Esophagus muscularis mucosa (tissue), 4 donors: ENCODE measurements around the gene KIRREL3. TPM values are rescaled to one million over a fixed set of nuclear protein-coding genes. Genes with fewer than 3 reads are reported as not detected.

Experiments
- DNase-seq: peaks from one replicate; pipeline ENCODE4 v3.0.0-alpha.2; 2017; ENCODE audit errors: extremely low spot score
- H3K27ac ChIP-seq, 4 donors: fragments of 200-600 bp; sonication (generic); replicated peaks in 1 of 4; 1 replicate in 3 of 4; 2 replicates in 1 of 4; pipeline ENCODE4 v1.5.1; 2016 to 2019; ENCODE audit warnings: mild to moderate bottlenecking in 1 of 4
- H3K27me3 ChIP-seq, 4 donors: fragments of 200-600 bp; sonication (generic); one replicate each; pipeline versions ENCODE4 v1.5.1 to v1.6.0; 2016 to 2019
- H3K36me3 ChIP-seq, 4 donors: fragments of 200-600 bp; sonication (generic); one replicate each; pipeline ENCODE4 v1.5.1; 2016 to 2019
- H3K4me1 ChIP-seq, 4 donors: fragments of 200-600 bp; sonication (generic); one replicate each; pipeline ENCODE4 v1.5.1; 2016 to 2019
- H3K4me3 ChIP-seq, 4 donors: fragments of 200-600 bp; sonication (generic); 1 replicate in 2 of 4; 2 replicates in 2 of 4; pipeline ENCODE4 v1.5.1; 2016 to 2019; ENCODE audit warnings: mild to moderate bottlenecking in 4 of 4, moderate library complexity in 1 of 4
- H3K9me3 ChIP-seq, 4 donors: fragments of 200-600 bp; sonication (generic); 1 replicate in 3 of 4; 2 replicates in 1 of 4; pipeline ENCODE4 v1.5.1; 2016 to 2019
- EP300 ChIP-seq: sonication (generic); formaldehyde crosslinking; IDR thresholded peaks from one replicate; pipeline ENCODE4 v1.6.1; 2017; ENCODE audit warnings: antibody characterized with exemption
- POLR2A ChIP-seq: fragments of 450-650 bp; IDR thresholded peaks from one replicate; pipeline ENCODE4 v1.6.1; 2017; ENCODE audit warnings: antibody characterized with exemption, moderate library complexity, mild to moderate bottlenecking, low read depth
- POLR2AphosphoS5 ChIP-seq, 2 donors: sonication (generic); formaldehyde crosslinking; IDR thresholded peaks; one replicate each; pipeline ENCODE4 v1.6.1; 2017; ENCODE audit warnings: antibody characterized with exemption in 2 of 2
- WGBS: methylation state at CpG from one replicate; pipeline ENCODE4 v1.1.5; 2018; 5-methylcytosine and 5-hydroxymethylcytosine counted together
- intact Hi-C: fragments of 100-400 bp; cut with DNase I; formaldehyde crosslinking; loops from one replicate; pipeline ENCODE4 v1.15.1; 2023
- total RNA-seq, 4 donors: library from RNA; depleted of rRNA; stranded (reverse); fragments of >200 nt; gene quantifications; one replicate each; pipeline versions ENCODE4 v1.1.0 to v1.2.1, GENCODE V29; 2016
- TF ChIP-seq, protein P1 (sequence below), 3 experiments: fragments of 200-600 bp in 2 of 3; fragments of 450-650 bp in 1 of 3; sonication (generic) in 2 of 3; IDR thresholded peaks; one replicate each; pipeline ENCODE4 v1.5.1; 2017 to 2019; ENCODE audit warnings: antibody characterized with exemption in 3 of 3, mild to moderate bottlenecking in 2 of 3, moderate library complexity in 1 of 3

Gene KIRREL3
- total RNA-seq, 4 donors from 2014 or later, result 1.7 to 6.5 (median 3.1) TPM

DNA sequence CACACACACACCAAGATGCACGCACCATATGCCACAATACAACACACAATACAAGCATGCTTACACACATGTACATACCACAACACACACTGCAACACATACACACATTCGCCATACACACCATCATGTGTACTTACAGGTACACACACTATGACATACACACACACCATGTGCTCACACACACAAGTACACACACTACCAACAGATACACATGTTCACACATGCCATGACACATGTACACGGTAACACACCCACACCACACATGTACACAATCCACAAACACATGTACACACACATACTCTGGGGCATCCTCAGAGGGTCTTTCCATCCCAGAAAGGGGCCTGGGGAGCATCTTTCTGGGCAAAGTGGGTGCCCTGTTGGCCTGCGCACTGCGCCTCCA, 562.8 kb downstream of the KIRREL3 start:
- Histone ChIP-seq H3K9me3 (no peaks in the 10 kb centered on the region), H3K36me3 (no peaks in the 10 kb centered on the region), H3K27ac (no peak overlapping the region), H3K27me3 (peaks cover 0 to 5% (median 0%) of the 10 kb centered on the region in 4 donors), H3K4me1 (peaks cover 9 to 33% (median 26%) of the 10 kb centered on the region in 4 donors), H3K4me3 (no peak overlapping the region)
- TF ChIP-seq, protein P1, sequence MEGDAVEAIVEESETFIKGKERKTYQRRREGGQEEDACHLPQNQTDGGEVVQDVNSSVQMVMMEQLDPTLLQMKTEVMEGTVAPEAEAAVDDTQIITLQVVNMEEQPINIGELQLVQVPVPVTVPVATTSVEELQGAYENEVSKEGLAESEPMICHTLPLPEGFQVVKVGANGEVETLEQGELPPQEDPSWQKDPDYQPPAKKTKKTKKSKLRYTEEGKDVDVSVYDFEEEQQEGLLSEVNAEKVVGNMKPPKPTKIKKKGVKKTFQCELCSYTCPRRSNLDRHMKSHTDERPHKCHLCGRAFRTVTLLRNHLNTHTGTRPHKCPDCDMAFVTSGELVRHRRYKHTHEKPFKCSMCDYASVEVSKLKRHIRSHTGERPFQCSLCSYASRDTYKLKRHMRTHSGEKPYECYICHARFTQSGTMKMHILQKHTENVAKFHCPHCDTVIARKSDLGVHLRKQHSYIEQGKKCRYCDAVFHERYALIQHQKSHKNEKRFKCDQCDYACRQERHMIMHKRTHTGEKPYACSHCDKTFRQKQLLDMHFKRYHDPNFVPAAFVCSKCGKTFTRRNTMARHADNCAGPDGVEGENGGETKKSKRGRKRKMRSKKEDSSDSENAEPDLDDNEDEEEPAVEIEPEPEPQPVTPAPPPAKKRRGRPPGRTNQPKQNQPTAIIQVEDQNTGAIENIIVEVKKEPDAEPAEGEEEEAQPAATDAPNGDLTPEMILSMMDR (IDR thresholded peaks at IDR 0.05), result no peak
- TF ChIP-seq EP300, result no peak
- no peak for TF ChIP-seq POLR2AphosphoS5 (IDR thresholded peaks at IDR 0.05)
- TF ChIP-seq POLR2A, result no peak
- intact Hi-C loops, result no loop called here
- DNase-seq, result no peak
- 91% methylated on average over 5 of the region's 5 CpGs for WGBS

DNA sequence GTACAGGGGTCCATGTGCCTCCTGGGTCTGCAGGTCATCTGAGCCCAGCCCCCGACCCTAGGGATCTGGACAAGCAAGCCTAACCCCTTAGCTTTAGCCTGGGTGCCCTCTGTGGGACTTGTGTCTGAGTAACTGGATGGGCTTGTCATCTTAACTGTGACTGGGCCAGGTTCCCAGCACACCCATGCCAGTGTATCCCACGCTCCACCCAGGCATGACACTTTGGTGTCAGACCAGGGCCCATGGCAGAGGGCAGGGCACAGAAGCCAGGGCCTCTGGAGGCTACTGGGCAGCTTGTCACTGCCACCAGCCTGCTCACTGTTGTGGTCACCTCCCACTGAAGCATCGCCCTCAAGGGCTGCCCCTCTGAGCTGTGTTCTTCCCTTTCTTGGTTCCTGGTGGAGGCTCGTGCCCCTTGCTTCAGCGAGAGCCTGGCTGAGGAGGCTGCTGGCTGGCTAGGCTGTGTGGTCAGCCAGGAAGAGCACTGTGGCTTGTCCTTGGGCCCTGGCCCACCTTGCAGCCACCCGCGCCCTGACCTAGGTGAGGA, 564.3 kb downstream of the KIRREL3 start:
- no peak for DNase-seq
- no peak overlapping the region for H3K4me3 ChIP-seq
- no peaks in the 10 kb centered on the region for H3K9me3 ChIP-seq
- no peaks in the 10 kb centered on the region for H3K27me3 ChIP-seq
- H3K4me1 ChIP-seq, result peaks cover 21 to 47% (median 40%) of the 10 kb centered on the region in 4 donors
- H3K27ac ChIP-seq, result no peak overlapping the region
- H3K36me3 ChIP-seq, result no peaks in the 10 kb centered on the region
- intact Hi-C loops, result no loop called here
- WGBS, result 92% methylated on average over 5 of the region's 7 CpGs
- no peak for TF ChIP-seq EP300
- no peak for TF ChIP-seq POLR2A
- no peak for TF ChIP-seq POLR2AphosphoS5 (IDR thresholded peaks at IDR 0.05)
- TF ChIP-seq, protein P1 (IDR thresholded peaks at IDR 0.05), result no peak

DNA sequence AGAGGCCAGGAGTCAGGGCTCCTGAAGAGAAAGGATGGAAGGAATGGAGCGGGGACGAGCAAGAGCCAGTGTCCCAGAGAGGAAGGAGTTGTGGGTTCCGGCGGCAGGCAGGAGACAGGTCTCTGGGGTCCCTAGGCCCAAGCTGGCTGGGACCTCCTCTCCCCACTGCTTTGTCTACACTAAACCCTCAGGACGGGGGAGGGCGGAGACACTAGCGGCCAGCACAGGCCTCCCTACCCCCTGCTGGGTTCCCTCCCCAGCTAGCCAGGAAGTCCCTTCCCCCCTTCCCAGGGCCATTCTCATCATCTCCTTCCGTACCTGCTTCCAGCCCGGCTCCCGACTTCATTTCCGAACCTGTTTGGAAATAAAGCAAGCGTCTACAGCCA, 565.6 kb downstream of the KIRREL3 start:
- intact Hi-C loops, result no loop called here
- Histone ChIP-seq H3K9me3 (no peaks in the 10 kb centered on the region), H3K27me3 (no peaks in the 10 kb centered on the region), H3K27ac (no peak overlapping the region), H3K4me1 (peaks cover 24 to 43% (median 34%) of the 10 kb centered on the region in 4 donors), H3K4me3 (no peak overlapping the region), H3K36me3 (no peaks in the 10 kb centered on the region)
- no peak for TF ChIP-seq POLR2A
- TF ChIP-seq POLR2AphosphoS5 (IDR thresholded peaks at IDR 0.05), result no peak
- TF ChIP-seq, protein P1 (IDR thresholded peaks at IDR 0.05), result no peak
- no peak for TF ChIP-seq EP300
- 83% methylated on average over 11 of the region's 12 CpGs for WGBS
- DNase-seq, result no peak

DNA sequence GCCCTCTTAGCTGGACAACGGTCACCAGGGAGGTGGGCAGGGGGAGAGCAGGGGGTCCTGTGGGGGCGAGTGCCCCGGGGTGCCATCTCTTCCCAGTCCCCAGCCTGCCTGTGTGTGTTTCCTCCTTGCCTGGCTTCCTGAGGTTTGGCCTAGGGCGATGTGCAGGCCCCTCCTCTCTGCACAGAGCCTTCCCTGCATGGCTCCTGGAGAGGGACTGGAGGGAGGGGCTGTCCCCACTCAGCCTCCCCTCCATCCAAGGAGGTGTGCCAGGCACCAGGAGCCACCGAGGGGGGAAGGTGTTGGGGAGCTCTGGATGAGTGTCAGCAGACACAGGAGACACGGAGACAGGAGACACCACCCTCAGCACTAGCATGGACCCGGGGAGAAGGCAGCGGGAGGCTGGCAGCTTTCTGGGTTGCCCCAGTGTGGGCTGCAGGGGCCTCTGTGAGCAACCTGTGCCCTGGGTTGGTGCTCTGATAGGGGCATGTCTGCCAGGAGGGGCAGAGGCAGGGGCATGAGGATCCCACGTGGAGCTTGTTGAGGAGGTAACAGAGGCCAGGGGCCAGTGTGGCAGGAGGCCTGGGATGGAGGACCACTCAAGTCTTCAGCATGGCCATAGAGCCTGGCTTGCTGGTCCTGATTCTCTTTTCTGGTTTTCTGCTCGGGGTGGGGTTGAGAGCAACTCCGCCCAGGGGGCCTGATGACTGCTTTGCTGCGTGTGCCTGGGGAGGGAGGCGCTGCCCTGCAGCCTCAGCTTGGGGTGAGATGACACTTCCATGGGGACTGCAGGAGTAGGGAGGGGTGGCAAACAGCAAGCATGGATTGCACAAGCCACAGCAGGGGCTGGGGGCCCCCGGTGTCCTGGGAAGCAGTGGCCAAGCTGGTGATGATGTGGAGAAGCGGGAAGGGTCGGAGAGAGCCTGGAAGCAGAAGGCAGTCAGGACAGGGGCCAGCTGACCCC, 566.3 kb downstream of the KIRREL3 start:
- TF ChIP-seq EP300, result no peak
- TF ChIP-seq, protein P1 (IDR thresholded peaks at IDR 0.05), result no peak
- H3K4me3 ChIP-seq, result no peak overlapping the region
- peaks cover 24 to 43% (median 34%) of the 10 kb centered on the region in 4 donors for H3K4me1 ChIP-seq
- intact Hi-C loops, result no loop called here
- WGBS, result 83% methylated on average over 14 of the region's 16 CpGs
- no peaks in the 10 kb centered on the region for H3K27me3 ChIP-seq
- peak overlapping the region in 1 of 4 donors; percentile 4 for H3K27ac ChIP-seq
- no peak for DNase-seq
- H3K9me3 ChIP-seq, result no peaks in the 10 kb centered on the region
- H3K36me3 ChIP-seq, result no peaks in the 10 kb centered on the region
